ENCODE data around the gene LDHAL6A. TPM values are rescaled to one million over a fixed set of nuclear protein-coding genes. Genes with fewer than 3 reads are reported as not detected.
A peak's percentile ranks its signal among the peaks of the same experiment; 100 is the strongest.

LDHAL6A gene
- total RNA-seq, 4 donors from 2014 or later: not detected

GRCh38 chr11:18466402-18466801 is 10.7 kb downstream of the LDHAL6A start:
- intact Hi-C loops (cut with DNase I): no loop called here
- no peaks in the 10 kb centered on the region for H3K4me1 ChIP-seq
- TF ChIP-seq POLR2AphosphoS5 (IDR thresholded peaks at IDR 0.05) (no peak), POLR2A (IDR thresholded peaks at IDR 0.05; ENCODE audit: low read depth) (no peak), EP300 (IDR thresholded peaks at IDR 0.05) (no peak), CTCF (IDR thresholded peaks at IDR 0.05) (no peak)
- H3K9me3 ChIP-seq: no peaks in the 10 kb centered on the region
- no peak overlapping the region for H3K27ac ChIP-seq (replicated peaks in 1 of 4)
- H3K4me3 ChIP-seq: no peak overlapping the region
- WGBS: 100% methylated on average over 2 of the region's 2 CpGs
- H3K27me3 ChIP-seq: no peaks in the 10 kb centered on the region
- no peak for DNase-seq (ENCODE audit: extremely low spot score)
- H3K36me3 ChIP-seq: peaks cover 0 to 4% (median 0%) of the 10 kb centered on the region in 4 donors

GRCh38 chr11:18468059-18468458 is 12.4 kb downstream of the LDHAL6A start:
- Histone ChIP-seq H3K4me1 (no peaks in the 10 kb centered on the region), H3K27ac (replicated peaks in 1 of 4) (no peak overlapping the region), H3K4me3 (no peak overlapping the region), H3K36me3 (peaks cover 0 to 4% (median under 1%) of the 10 kb centered on the region in 4 donors), H3K27me3 (no peaks in the 10 kb centered on the region), H3K9me3 (no peaks in the 10 kb centered on the region)
- intact Hi-C loops (cut with DNase I): no loop called here
- TF ChIP-seq CTCF (IDR thresholded peaks at IDR 0.05): no peak
- TF ChIP-seq EP300 (IDR thresholded peaks at IDR 0.05): no peak
- no peak for TF ChIP-seq POLR2AphosphoS5 (IDR thresholded peaks at IDR 0.05)
- no peak for TF ChIP-seq POLR2A (IDR thresholded peaks at IDR 0.05; ENCODE audit: low read depth)
- WGBS: 95% methylated on average over 2 of the region's 2 CpGs
- DNase-seq (ENCODE audit: extremely low spot score): no peak

GRCh38 chr11:18468961-18469360 is 13.3 kb downstream of the LDHAL6A start:
- DNase-seq (ENCODE audit: extremely low spot score): peak; percentile 7
- no peaks in the 10 kb centered on the region for H3K4me1 ChIP-seq
- H3K4me3 ChIP-seq: no peak overlapping the region
- intact Hi-C loops (cut with DNase I): no loop called here
- peaks cover 0 to 7% (median 3%) of the 10 kb centered on the region in 4 donors for H3K36me3 ChIP-seq
- TF ChIP-seq EP300 (IDR thresholded peaks at IDR 0.05): no peak
- no peak for TF ChIP-seq CTCF (IDR thresholded peaks at IDR 0.05)
- TF ChIP-seq POLR2AphosphoS5 (IDR thresholded peaks at IDR 0.05): no peak
- no peak for TF ChIP-seq POLR2A (IDR thresholded peaks at IDR 0.05; ENCODE audit: low read depth)
- WGBS: 93% methylated on average over 7 of the region's 7 CpGs
- H3K9me3 ChIP-seq: no peaks in the 10 kb centered on the region
- H3K27me3 ChIP-seq: no peaks in the 10 kb centered on the region
- H3K27ac ChIP-seq (replicated peaks in 1 of 4): no peak overlapping the region

- peaks cover 6 to 34% (median 22%) of the 10 kb centered on the region in 4 donors for H3K36me3 ChIP-seq
- peak; percentile 8 for DNase-seq (ENCODE audit: extremely low spot score)
- no peaks in the 10 kb centered on the region for H3K27me3 ChIP-seq
- no peaks in the 10 kb centered on the region for H3K4me1 ChIP-seq
- TF ChIP-seq POLR2AphosphoS5 (IDR thresholded peaks at IDR 0.05) (no peak), EP300 (IDR thresholded peaks at IDR 0.05) (no peak), POLR2A (IDR thresholded peaks at IDR 0.05; ENCODE audit: low read depth) (no peak), CTCF (IDR thresholded peaks at IDR 0.05) (no peak)
- no peak overlapping the region for H3K4me3 ChIP-seq
- 96% methylated on average over 3 of the region's 3 CpGs for WGBS
- H3K27ac ChIP-seq (replicated peaks in 1 of 4): no peak overlapping the region
- intact Hi-C loops (cut with DNase I): no loop called here
- H3K9me3 ChIP-seq: no peaks in the 10 kb centered on the region
These were observed 16.3 kb downstream of the LDHAL6A start for GRCh38 chr11:18471995-18472394.

GRCh38 chr11:18472587-18472986 is 16.9 kb downstream of the LDHAL6A start:
- no peaks in the 10 kb centered on the region for H3K4me1 ChIP-seq
- intact Hi-C loops (cut with DNase I): no loop called here
- no peak overlapping the region for H3K27ac ChIP-seq (replicated peaks in 1 of 4)

More at GRCh38 chr11:18472587-18472986, 16.9 kb downstream of the LDHAL6A start:
- no peak for DNase-seq (ENCODE audit: extremely low spot score)
- Histone ChIP-seq H3K4me3 (no peak overlapping the region), H3K36me3 (peaks cover 10 to 40% (median 27%) of the 10 kb centered on the region in 4 donors), H3K27me3 (no peaks in the 10 kb centered on the region), H3K9me3 (no peaks in the 10 kb centered on the region)
- TF ChIP-seq EP300 (IDR thresholded peaks at IDR 0.05) (no peak), POLR2A (IDR thresholded peaks at IDR 0.05; ENCODE audit: low read depth) (no peak), POLR2AphosphoS5 (IDR thresholded peaks at IDR 0.05) (no peak), CTCF (IDR thresholded peaks at IDR 0.05) (no peak)

All from esophagus muscularis mucosa (tissue), 4 donors.